Epithelial cell of proximal tubule (primary cell): ENCODE results near the gene RMC1. TPM values are rescaled to one million over a fixed set of nuclear protein-coding genes. Genes with fewer than 3 reads are reported as not detected.

Experiments used
- DNase-seq: peaks from one replicate; pipeline ENCODE4 v3.0.0-alpha.2; 2011; ENCODE audit warnings: low read depth
- H3K4me3 ChIP-seq: 2 replicates; pipeline ENCODE4 v1.5.1; 2011; ENCODE audit warnings: low read depth, mild to moderate bottlenecking, low read length
- total RNA-seq: library from RNA; depleted of rRNA; stranded (reverse); fragments of >200 nt; gene quantifications from 2 replicates; pipeline ENCODE4 v1.2.3, GENCODE V29; 2015
- TF ChIP-seq, protein P1 (sequence below): conservative IDR thresholded peaks from 2 replicates; pipeline ENCODE4 v1.5.1; 2012; ENCODE audit warnings: low read depth, mild to moderate bottlenecking, low read length

The RMC1 gene
- total RNA-seq, 1 donor from 2014 or later: 37.0 TPM

DNA sequence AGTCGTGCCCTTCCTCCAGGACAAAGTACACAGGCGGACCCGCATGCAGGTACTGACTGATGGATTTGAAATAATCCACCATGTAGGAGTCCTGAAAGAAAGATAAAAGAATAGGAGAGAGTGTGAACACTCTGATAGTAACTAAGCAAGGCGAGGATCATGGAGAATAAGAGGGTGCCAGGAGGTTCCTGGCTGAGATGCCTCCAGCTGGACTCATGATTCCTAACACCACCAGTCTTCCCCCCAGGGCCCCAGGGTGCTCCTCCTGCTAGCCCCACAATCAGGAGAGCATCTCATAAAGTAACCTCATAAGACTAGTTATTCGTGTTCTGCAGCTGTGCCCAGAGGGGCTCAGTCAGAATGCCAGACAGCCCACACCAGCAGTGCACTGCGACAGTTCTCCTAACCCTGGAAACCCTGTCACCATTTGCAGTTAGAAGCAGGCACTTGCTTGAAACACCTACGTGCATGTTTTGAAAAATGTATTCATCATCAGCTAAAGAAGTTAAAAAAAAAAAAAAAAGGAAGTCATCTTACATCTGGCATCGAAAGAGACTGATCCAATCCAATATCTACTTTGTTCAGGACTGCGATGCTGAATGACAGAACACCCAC lies 36.7 kb downstream of the RMC1 start:
- TF ChIP-seq, protein P1, sequence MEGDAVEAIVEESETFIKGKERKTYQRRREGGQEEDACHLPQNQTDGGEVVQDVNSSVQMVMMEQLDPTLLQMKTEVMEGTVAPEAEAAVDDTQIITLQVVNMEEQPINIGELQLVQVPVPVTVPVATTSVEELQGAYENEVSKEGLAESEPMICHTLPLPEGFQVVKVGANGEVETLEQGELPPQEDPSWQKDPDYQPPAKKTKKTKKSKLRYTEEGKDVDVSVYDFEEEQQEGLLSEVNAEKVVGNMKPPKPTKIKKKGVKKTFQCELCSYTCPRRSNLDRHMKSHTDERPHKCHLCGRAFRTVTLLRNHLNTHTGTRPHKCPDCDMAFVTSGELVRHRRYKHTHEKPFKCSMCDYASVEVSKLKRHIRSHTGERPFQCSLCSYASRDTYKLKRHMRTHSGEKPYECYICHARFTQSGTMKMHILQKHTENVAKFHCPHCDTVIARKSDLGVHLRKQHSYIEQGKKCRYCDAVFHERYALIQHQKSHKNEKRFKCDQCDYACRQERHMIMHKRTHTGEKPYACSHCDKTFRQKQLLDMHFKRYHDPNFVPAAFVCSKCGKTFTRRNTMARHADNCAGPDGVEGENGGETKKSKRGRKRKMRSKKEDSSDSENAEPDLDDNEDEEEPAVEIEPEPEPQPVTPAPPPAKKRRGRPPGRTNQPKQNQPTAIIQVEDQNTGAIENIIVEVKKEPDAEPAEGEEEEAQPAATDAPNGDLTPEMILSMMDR: no peak
- DNase-seq: no peak
- no peak overlapping the region for H3K4me3 ChIP-seq

DNA sequence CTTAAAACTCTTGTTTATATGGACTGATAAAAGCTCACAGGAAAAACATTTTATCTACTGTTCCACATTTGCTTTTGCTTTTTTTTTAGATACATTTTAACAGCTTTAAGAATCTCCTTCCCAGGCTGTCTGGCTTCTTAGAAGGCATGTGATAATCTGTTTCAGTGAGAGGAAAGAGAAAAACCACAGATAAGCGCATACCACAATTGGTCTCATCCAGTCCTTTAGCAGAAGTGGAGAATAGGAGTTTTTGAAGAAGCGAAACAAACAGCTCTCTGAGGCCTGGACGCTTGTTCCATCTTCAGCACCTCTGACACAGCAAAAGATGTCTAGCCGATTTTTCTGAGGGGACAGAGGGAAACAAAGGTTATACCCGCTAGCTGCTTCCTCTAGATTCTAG lies 37.6 kb downstream of the RMC1 start:
- TF ChIP-seq, protein P1: no peak

DNA sequence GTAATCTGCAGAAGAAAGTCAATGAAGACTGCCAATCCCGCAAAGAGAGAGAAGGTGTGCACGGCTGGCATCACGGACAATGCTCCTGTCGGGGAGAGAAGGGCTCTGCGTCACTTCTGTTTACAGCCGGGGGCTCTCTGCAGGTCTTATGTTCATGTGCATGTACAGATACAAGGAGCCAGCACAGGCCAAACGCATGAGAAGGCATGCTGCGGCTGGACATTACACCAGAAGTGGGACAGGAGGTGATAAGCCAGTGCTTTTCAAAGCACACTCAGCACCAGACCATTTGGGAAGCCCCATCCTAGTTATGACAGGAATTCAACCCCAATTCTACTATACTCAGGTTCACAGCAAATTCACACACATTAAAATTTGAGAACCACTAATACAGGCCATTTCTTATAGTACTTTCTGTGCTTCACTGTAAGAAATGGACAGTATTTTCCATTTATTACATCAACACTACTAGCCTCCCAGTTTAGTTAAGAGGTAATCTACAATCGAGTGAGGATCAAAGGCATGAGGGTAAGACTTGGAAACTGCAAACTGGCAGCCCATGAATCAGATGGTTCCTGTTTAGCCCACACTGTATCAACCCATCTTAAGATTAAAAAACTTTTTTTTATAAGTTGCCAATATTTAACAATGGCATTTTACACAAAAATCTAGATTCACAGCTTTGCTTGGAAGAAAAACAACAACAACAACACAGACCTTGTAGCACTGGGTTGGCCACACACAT lies 38.2 kb downstream of the RMC1 start:
- DNase-seq: no peak
- no peak overlapping the region for H3K4me3 ChIP-seq
- TF ChIP-seq, protein P1: no peak

More for the DNA sequence above, 37.6 kb downstream of the RMC1 start:
- no peak for DNase-seq
- H3K4me3 ChIP-seq: no peak overlapping the region

DNA sequence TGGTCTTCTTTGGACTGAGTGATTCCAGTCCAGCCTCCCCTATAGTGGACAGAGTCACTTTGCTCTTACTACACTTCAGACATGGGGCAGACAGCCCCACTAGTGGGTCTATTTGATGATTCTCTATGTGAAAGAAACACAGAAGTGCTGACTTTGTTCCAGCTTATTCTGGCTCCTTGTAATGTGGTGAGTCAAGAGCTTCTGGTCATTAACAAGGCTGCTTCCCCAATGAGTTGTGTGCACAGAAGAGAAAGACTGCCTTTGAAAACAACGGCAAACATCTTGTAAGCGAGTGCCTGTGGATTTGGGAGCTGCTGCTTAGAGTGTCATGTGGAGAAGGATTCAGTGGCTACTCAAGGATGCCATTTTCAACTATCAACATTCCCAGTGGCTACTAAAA lies 39.1 kb downstream of the RMC1 start:
- no peak for DNase-seq

DNA sequence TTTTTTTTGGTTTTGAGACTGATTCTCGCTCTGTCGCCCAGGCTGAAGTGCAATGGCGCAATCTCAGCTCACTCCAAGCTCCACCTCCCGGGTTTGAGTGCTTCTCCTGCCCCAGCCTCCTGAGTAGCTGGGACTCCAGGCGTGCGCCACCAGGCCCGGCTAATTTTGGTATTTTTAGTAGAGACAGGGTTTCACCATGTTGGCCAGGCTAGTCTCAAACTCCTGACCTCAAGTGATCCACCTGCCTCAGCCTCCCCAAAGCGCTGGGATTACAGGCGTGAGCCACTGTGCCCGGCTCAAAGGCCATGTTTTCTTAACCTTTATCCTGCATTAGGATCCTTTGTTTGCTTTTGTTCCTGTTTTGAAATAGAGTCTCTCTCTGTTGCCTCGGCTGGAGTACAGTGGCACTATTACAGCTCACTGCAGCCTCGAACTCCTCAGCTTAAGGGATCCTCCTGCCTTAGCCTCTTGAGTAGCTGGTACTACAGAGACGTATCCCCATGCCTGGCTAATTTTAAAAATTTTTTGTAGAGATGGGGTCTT lies 42.0 kb downstream of the RMC1 start:
- TF ChIP-seq, protein P1: no peak
- DNase-seq: no peak
- no peak overlapping the region for H3K4me3 ChIP-seq

More for the DNA sequence above, 39.1 kb downstream of the RMC1 start:
- no peak overlapping the region for H3K4me3 ChIP-seq
- TF ChIP-seq, protein P1: no peak

DNA sequence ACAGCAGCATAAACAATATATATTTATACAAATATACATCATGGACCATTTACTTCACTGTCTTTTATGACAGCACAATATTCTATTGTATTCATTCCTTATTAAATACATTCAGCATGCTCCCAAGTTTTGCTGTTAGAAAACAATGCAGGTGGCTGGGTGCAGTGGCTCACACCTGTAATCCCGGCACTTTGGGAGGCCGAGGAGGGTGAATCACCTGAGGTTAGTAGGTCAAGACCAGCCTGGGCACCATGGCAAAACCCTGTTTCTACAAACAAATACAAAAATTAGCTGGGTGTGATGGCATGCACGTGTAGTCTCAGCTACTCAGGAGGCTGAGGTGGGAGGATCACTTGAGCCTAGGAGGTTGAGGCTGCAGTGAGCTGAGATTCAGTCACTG lies 44.0 kb downstream of the RMC1 start:
- TF ChIP-seq, protein P1: no peak
- DNase-seq: no peak
- no peak overlapping the region for H3K4me3 ChIP-seq
